GM18520 (cell line): ENCODE data around the gene SHISAL2A.
"Not testable (repeated sequence)": the region's sequence is repeated elsewhere in the genome, so short reads cannot be mapped to it uniquely, and the experiment has no call there.

Source experiments
- ATAC-seq: cut with Tn5 transposase; IDR thresholded peaks from one replicate; pipeline ENCODE4 v1.9.1; 2021; ENCODE audit not compliant: unreplicated experiment

SHISAL2A gene

DNA sequence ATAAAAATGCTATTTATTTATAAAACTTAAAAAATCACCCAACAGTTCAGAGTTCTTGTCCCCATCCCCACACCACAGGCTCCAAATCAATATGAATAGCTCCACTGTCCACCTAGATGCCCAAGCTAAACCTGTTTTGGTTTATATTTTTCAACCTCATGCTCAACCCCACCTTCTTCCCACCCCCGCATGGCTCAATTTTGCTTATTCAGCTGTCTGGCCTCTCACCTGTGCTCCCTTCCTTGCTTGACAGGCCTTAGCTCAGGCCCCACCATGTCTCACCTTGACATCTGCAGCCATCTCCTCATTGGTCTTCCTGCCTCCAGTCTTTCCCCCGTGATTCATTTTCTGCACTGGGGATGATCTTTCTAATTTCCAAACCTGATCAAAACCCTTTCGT is 47.4 kb downstream of the SHISAL2A start:
- no peak for ATAC-seq

DNA sequence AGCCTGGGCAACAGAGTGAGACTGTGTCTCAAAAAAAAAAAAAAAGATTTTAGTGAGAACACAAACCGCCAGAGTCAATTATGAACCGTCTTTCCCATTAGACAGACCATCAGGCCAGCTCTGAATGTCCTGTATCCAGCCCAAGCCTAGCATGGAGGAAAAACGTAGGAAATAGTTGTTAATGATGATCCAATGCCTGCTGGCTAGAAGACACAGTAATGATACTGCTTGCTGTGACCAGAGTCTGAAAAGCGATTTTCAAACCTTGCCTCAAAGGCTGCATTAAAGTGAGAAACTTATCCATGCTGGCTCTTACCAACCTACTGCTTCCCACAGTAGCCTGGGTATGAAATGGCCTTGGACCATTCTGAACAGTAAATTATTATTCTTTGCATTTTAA is 48.2 kb downstream of the SHISAL2A start:
- ATAC-seq = no peak

DNA sequence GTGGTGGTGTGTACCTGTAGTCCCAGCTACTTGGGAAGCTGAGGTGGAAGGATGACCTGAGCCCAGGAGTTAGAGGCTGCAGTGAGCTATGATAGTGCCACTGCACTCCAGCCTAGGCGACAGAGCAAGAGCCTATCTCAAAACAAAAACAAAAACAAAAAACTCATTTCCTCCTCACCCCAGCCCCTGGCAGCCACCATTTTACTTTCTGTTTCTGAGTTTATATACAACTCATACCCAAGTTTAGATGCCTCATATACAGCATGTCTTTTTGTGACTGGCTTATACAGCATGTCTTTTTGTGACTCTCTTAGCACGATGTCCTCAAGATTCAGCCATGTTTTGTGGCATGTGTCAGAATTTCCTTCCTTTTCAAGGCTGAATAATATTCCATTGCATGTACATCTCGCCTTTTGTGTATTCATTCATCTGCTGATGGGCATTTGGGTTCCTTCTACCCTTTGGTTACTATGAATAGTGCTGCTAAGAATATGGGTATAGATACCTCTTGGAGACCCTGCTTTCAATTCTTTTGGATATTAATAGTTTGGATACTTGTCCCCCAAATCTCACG is 50.5 kb downstream of the SHISAL2A start:
- ATAC-seq = no peak

DNA sequence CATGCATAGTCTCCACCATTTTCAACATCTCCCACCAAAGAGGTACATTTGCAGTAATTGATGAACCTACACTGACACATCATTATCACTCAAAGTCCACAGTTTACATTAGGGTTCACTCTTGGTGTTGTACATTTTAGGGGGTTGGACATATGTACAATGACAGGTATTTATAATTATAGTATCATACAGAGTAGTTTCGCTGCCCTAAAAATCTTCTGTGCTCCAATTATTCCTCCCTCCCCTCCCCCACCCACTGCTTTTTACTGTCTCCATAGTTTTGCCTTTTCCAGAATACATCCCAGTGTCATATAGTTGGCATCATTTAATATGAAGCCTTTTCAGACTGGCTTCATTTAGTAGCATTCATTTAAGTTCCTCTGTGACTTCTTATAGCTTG is 51.6 kb downstream of the SHISAL2A start:
- ATAC-seq = no peak

DNA sequence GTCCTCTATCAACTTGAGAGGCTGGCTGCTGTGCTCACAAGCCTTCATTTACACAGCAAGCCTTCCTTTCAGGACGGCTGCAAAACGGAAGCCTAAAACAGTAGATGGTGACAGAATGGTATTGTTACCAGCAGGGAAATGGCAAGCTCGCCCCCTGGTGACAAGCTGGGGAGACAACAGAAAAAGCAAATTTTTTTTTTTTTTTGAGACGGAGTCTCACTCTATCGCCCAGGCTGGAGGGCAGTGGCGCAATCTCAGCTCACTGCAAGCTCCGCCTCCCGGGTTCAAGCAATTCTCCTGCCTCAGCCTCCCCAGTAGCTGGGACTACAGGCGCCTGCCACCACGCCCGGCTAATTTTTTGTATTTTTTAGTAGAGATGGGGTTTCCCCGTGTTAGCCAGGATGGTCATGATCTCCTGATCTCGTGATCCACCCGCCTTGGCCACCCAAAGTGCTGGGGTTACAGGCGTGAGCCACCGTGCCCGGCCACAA is 53.3 kb downstream of the SHISAL2A start:
- not testable (repeated sequence) for ATAC-seq

DNA sequence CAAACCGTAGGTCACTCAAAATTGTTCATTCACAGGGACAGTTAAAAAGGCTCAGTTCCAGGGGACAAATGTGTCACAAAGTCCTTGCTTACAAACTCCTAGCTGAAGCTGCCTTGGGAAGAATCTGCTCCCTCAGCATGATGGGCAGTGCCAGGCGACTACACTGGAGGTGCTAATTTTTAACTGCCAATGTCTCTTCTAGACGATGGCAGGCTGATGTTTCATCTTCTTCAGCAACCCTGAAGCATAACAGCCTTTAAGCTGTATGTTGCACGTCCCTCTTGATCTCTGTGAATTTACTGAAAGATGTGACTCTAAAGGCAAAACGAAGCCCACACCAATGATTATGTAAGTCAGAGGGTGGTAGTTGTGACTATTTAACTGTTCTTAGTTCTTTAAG is 53.9 kb downstream of the SHISAL2A start:
- no peak for ATAC-seq

DNA sequence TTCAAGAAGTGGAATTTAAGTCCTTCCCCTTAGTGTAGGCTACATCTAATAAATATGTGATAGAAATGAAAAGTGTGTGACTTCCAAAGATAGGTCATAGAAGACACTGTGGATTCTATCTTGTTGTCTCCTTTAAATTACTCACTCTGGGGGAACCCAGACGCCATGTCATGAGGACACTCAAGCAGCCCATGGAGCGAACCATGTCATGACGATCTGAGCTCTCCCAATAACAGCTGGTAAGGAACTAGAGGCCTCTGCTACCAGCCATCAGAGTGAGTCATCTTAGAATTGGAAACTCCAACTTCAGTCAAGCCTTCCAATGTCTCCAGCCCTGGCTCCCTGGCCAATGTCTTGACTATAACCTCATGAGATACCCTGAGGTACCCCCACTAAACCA is 58.9 kb downstream of the SHISAL2A start:
- no peak for ATAC-seq

DNA sequence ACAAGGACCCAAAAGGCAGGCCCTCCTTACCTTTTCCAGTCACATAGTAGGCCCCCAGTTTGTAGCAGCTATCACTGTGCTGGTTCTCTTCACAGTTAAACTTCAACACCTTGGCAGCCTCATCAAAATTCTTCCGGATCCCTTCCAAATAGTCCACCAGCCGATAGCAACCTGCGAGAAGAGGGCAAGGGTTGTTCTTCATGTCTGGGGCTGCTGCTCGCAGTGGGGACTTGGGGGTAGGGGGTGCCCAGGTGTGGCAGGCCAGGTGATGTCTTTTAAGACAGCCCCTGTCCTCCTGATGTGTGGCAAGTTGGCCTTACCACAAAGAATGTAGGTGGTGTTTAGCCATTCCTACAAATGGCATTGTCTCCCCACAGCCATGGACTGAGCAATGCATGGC is 59.7 kb downstream of the SHISAL2A start:
- ATAC-seq = no peak

DNA sequence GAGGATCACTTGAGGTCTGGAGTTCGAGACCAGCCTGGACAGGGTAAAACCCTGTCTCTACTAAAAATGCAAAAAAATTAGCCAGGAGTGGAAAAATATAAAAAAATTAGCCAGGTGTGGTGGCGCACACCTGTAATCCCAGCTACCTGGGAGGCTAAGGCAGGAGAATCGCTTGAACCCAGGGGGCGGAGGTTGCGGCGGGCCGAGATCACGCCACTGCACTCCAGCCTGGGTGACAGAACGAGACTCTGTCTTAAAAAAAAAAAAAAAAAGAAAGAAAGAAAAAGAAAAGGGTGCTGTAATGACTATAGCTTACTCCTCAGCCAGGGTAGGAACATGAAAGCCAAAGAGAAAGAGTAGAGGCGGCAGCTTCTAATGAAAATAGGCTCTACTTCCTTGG is 60.4 kb downstream of the SHISAL2A start:
- ATAC-seq = not testable (repeated sequence)

DNA sequence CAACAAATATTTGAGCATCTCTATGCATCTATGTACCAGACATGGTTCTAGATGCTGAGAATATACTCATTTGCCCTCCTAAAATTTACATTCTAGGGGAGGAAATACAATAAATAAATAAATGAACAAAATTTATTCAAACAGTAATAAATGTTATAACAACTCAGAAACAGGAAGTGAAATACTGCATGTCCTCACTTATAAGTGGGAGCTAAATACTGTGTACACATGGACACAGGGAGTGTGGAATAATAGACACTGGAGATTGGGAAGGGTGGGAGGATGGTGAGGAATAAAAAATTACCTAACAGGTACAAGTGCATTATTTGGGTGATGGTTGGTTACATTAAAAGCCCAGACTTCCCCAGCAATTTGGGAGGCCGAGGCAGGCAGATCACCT is 60.9 kb downstream of the SHISAL2A start:
- ATAC-seq = no peak

DNA sequence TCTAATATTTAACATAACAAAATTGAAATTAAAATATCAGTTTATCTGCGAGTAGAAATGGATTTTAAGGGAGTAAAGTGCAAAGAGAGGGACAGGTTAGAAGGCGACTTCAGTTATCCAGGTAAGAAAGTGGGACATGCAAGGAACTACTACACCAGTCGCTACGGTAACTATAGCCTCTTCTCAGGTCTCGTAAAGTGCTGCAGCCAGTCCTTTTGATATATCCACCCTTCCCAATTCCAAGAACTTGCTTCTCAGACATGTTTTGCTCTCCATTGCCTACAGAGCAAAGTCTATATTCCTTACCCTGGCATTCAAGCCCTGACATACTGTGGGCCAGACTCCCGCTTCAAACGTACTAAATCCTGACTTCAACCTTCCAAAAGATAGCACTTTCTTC is 62.7 kb downstream of the SHISAL2A start:
- ATAC-seq = no peak

DNA sequence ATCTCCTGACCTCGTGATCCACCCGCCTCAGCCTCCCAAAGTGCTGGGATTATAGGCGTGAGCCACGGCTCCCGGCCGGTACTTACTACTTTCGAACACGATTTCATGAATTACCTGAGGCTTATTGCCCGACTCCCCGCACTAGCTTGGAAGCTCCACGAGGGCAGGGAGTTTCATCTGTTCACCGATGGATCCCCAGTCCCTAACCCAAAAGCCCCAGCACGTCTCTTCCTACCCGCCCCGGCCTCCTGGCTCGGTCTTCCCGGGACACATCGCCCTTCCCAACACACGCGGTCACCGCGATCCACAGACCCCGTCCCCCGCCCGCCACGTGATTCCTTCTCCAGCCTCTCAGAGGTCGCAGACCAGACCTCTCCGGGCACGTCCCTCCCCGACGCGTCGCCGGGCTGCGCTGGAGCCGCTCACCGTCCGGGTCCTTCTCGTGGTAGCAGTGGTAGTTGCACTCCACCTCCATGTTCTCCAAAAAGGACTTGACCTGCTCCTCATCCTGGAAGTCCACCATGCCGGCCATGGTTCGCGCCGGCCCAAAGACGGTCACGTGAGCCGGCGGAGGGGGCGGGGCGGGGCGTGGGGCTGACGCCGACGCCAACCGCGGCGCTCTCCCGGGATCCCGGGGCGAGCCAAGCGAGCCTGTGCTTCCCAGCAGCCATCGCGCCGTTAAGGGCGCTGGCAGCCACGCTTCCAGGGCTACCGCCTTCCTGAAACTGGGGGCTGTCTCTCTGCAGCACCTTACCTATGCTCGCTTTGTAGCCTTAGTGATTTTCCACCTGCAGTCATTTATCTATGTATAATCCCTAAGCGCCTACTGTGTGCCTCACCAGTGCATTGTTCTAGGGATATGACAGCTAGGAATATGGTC is 65.1 kb downstream of the SHISAL2A start, which contains the start of gene COA7:
Gene COA7 (minus strand): TSS at position 553 of the 880 bp plus-strand sequence. CDS start 21 bp downstream, at position 532.
- no peak for ATAC-seq

DNA sequence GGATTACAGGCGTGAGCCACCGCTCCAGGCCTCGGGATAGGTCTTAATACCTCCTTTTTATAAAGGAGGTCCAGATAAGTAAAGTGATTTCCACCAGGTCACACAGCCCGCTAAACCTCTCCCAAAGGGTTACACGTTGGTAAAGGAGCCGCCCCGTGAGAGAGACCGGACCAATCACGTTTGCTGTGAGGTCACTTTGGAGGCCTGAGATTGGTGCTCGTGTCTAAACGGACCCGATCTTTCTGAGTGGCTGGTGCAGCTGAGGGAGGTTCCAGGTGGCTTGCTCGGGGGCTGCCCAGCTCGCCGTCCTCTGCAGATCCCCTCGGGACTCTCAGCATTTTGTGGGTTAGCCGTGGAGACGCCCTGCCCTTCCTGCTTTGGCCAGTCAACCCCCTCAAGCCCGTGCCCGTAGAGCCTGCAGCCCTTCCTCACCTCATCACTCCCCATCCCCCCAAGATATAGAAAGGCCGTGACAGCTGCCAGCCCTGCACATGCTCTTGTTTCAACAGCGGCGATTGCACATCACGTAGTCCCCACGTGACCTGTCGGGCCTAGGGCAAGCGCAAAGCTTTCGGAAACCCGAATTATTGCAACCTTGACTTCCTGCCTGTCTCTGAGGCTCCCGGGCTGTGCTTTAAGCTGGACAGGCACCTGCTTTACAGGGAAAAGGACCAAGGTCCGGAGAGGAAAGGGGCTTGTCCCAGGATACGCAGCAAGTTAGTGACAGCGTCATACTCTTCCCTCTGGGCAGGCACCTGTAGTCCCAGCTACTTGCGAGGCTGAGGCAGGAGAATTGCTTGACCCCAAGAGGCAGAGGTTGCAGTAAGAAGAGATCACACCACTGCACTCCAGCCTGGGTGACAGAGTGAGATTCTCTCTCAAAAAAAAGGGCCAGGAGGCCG is 70.2 kb downstream of the SHISAL2A start:
- peak; percentile 82 for ATAC-seq

DNA sequence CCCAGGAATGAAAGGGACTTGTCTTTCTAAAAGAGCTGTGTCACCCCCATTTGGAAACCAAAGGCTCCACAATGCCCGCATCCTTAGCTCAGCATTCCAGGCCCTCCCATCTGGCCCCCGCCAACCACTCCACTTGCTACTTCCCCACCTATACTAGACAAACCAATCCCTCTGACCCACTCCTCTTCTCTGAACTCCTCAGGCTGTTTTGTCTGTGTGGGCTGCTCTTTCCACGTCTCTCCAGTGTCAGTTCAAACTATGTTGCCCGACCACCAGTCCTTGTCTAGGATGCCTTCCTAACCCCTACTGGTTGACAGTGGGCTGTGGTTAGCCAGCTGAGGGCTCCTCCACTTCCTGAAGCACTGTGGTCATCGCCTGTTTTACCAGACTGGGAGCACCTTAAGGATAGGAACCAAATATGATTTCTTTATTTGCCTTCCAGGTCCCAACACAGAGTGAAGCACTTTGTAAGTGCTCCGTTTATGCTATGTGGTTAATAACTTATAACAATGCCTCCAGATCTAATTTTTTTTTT is 73.2 kb downstream of the SHISAL2A start:
- ATAC-seq = no peak
